Ovary (tissue), 9 donors: ENCODE results near the gene INTS3. TPM values are rescaled to one million over a fixed set of nuclear protein-coding genes. Genes with fewer than 3 reads are reported as not detected.

Source experiments
- DNase-seq, 5 donors: peaks; one replicate each; pipeline ENCODE4 v3.0.0-alpha.2; 2019 to 2020
- H3K27ac ChIP-seq, 2 donors: fragments of 200-600 bp; one replicate each; pipeline versions ENCODE4 v1.5.1 to v1.8.0; 2019 to 2022
- H3K27me3 ChIP-seq: fragments of 200-600 bp; one replicate; pipeline ENCODE4 v1.8.0; 2022
- H3K36me3 ChIP-seq: fragments of 200-600 bp; sonication (generic); one replicate; pipeline ENCODE4 v1.5.1; 2019
- H3K4me1 ChIP-seq: one replicate; pipeline ENCODE4 v1.8.1; 2013; ENCODE audit warnings: mild to moderate bottlenecking, moderate library complexity; ENCODE audit not compliant: insufficient read depth
- H3K4me3 ChIP-seq: fragments of 200-600 bp; sonication (generic); one replicate; pipeline ENCODE4 v1.5.1; 2017
- H3K9me3 ChIP-seq, 2 donors: fragments of 200-600 bp in 1 of 2; sonication (generic) in 1 of 2; one replicate each; pipeline versions ENCODE4 v1.5.1 to v1.8.1; 2013 to 2019; ENCODE audit warnings: mild to moderate bottlenecking in 1 of 2, moderate library complexity in 1 of 2
- CTCF ChIP-seq, 3 donors: fragments of 450-650 bp in 2 of 3; fragments of 200-600 bp in 1 of 3; IDR thresholded peaks; one replicate each; pipeline versions ENCODE4 v1.5.1 to v1.8.0; 2016 to 2022; ENCODE audit warnings: antibody characterized with exemption in 3 of 3, mild to moderate bottlenecking in 1 of 3
- EP300 ChIP-seq: sonication (generic); formaldehyde crosslinking; IDR thresholded peaks from one replicate; pipeline ENCODE4 v1.6.1; 2017; ENCODE audit warnings: antibody characterized with exemption
- POLR2A ChIP-seq: fragments of 450-650 bp; IDR thresholded peaks from one replicate; pipeline ENCODE4 v1.6.1; 2017; ENCODE audit warnings: antibody characterized with exemption, mild to moderate bottlenecking, moderate library complexity
- WGBS, 3 donors: extraction: QIAGEN DNeasy Blood & Tissue Kit in 1 of 3; methylation state at CpG; one replicate each; pipeline versions ENCODE4 v1.1.5 to v1.1.7; 2013 to 2017; 5-methylcytosine and 5-hydroxymethylcytosine counted together
- intact Hi-C, 4 donors: fragments of 100-400 bp; cut with DNase I; formaldehyde crosslinking; loops; one replicate each; pipeline versions ENCODE4 v1.11.0 to v1.15.1; 2022 to 2023
- polyA plus RNA-seq, 2 donors: library from polyadenylated mRNA; stranded (reverse); fragments of 200-250 nt in 1 of 2; fragments of 350-450 nt in 1 of 2; fragmentation: Illumina TruSeq in 1 of 2; extraction: RNeasy Lipid Tissue Mini Kit (QIAGEN cat#74804) in 1 of 2; gene quantifications; one replicate each; pipeline ENCODE4 v1.2.3, GENCODE V29; 2013 to 2014
- total RNA-seq, 7 donors: library from RNA; depleted of rRNA in 2 of 7; stranded (reverse); fragments of >200 nt in 2 of 7; fragmentation: NEBNext Ultra II Directional in 3 of 7; extraction: Animal tissue kit (Norgen Biotek cat#: 25700) in 3 of 7; gene quantifications; one replicate each; pipeline versions ENCODE4 v1.1.0 to v1.2.4, GENCODE V29; 2016 to 2023
- donor health status: DM: no; HTN: no; CAD: no; lungs with moderate emphysema.
- donor health status: DM: no; HTN: no; CAD: no.
- donor health status: Bipolar disorder and iron deficiency.
- donor health status: DM: yes; HTN: yes; CAD: no.
- donor health status: DM: no; HTN: no; CAD: no.
- donor health status: DM: yes; HTN: yes; CAD: no.

The INTS3 gene
- total and polyA plus RNA-seq, 9 donors, result 41.6 to 74.4 (median 56.2) TPM

- peak; percentile 45 to 68 (median 52) for DNase-seq
- H3K27ac ChIP-seq, result peak overlapping the region; percentile 65 to 78
Measured at GRCh38 chr1:153679337-153680119, 48.3 kb upstream of the INTS3 start.

GRCh38 chr1:153680120-153680403 lies 47.8 kb upstream of the INTS3 start:
- no peak for TF ChIP-seq CTCF (IDR thresholded peaks at IDR 0.05)
- intact Hi-C loops, result loop anchor here in 2 of 4 donors (5.0 kb wide), 2 partner anchors 72 to 297 kb away; partner anchors contain the start of gene JTB (in 1 of the 2)

More at GRCh38 chr1:153679337-153680119, 48.3 kb upstream of the INTS3 start:
- Histone ChIP-seq H3K4me3 (peak overlapping the region; percentile 64), H3K27me3 (no peaks in the 10 kb centered on the region), H3K4me1 (no peaks in the 10 kb centered on the region), H3K36me3 (no peaks in the 10 kb centered on the region), H3K9me3 (no peaks in the 10 kb centered on the region)
- intact Hi-C loops, result loop anchor here in 3 of 4 donors (2.0 to 10.0 kb wide), 8 partner anchors 68 to 308 kb away; partner anchors contain the start of genes DENND4B (in 2 of the 3), RAB13 (in 2 of the 3) and JTB (in 1 of the 3)
- TF ChIP-seq CTCF (IDR thresholded peaks at IDR 0.05) (peak in 2 of 3 donors; percentile 58 to 60), EP300 (no peak)
- 1 to 2% (median 1%) methylated on average over 27 to 73 of the region's 73 CpGs for WGBS, 3 donors

GRCh38 chr1:153682730-153683129 lies 45.1 kb upstream of the INTS3 start:
- WGBS, 3 donors, result 93 to 95% (median 93%) methylated on average over 7 of the region's 7 CpGs
- intact Hi-C loops, result loop anchor here in 2 of 4 donors (5.0 kb wide), 2 partner anchors 70 to 295 kb away; partner anchors contain the start of gene JTB (in 1 of the 2)
- DNase-seq, result no peak
- Histone ChIP-seq H3K4me1 (no peaks in the 10 kb centered on the region), H3K4me3 (no peak overlapping the region), H3K9me3 (no peaks in the 10 kb centered on the region), H3K27me3 (no peaks in the 10 kb centered on the region), H3K27ac (no peak overlapping the region), H3K36me3 (no peaks in the 10 kb centered on the region)
- TF ChIP-seq CTCF (IDR thresholded peaks at IDR 0.05) (no peak), POLR2A (no peak), EP300 (no peak)

More at GRCh38 chr1:153680120-153680403, 47.8 kb upstream of the INTS3 start:
- H3K9me3 ChIP-seq, result no peaks in the 10 kb centered on the region
- peak overlapping the region; percentile 65 to 78 for H3K27ac ChIP-seq
- no peaks in the 10 kb centered on the region for H3K36me3 ChIP-seq
- WGBS, 3 donors, result 5 to 17% (median 12%) methylated on average over 9 to 10 of the region's 10 CpGs
- no peaks in the 10 kb centered on the region for H3K4me1 ChIP-seq
- H3K4me3 ChIP-seq, result peak overlapping the region; percentile 64
- no peaks in the 10 kb centered on the region for H3K27me3 ChIP-seq
- peak in 1 of 5 donors; percentile 37 for DNase-seq

- intact Hi-C loops, result loop anchor here in 2 of 4 donors (5.0 kb wide), 2 partner anchors 68 to 293 kb away; partner anchors contain the start of gene JTB (in 1 of the 2)
- H3K4me3 ChIP-seq, result no peak overlapping the region
- TF ChIP-seq POLR2A (no peak), CTCF (IDR thresholded peaks at IDR 0.05) (no peak), EP300 (no peak)
- no peaks in the 10 kb centered on the region for H3K27me3 ChIP-seq
- H3K9me3 ChIP-seq, result no peaks in the 10 kb centered on the region
- DNase-seq, result no peak
- H3K27ac ChIP-seq, result no peak overlapping the region
- no peaks in the 10 kb centered on the region for H3K36me3 ChIP-seq
- H3K4me1 ChIP-seq, result no peaks in the 10 kb centered on the region
- WGBS, 3 donors, result 85 to 90% (median 88%) methylated on average over 5 of the region's 5 CpGs
Measured at GRCh38 chr1:153683854-153684253, 44.0 kb upstream of the INTS3 start.
